Right lobe of liver (tissue), 4 donors: Measurements from ENCODE around the gene ADAMTSL2.

Experiments used
- CTCF ChIP-seq, 4 donors: fragments of 200-600 bp in 3 of 4; fragments of 450-650 bp in 1 of 4; IDR thresholded peaks; one replicate each; pipeline versions ENCODE4 v1.5.1 to v1.8.0; 2016 to 2022; ENCODE audit warnings: antibody characterized with exemption in 4 of 4, mild to moderate bottlenecking in 2 of 4
- POLR2A ChIP-seq: fragments of 450-650 bp; IDR thresholded peaks from one replicate; pipeline ENCODE4 v1.6.1; 2017; ENCODE audit warnings: antibody characterized with exemption, mild to moderate bottlenecking
- donor health status: DM: no; HTN: no; CAD: no.
- donor health status: DM: no; HTN: no; CAD: no.
- donor health status: DM: no; HTN: yes; CAD: no.

GRCh38 chr9:133583586-133583985 lies 49.1 kb downstream of the ADAMTSL2 start:
- TF ChIP-seq CTCF (IDR thresholded peaks at IDR 0.05) (no peak), POLR2A (no peak)
